HEK293 (cell line): Measurements from ENCODE around the gene RNF40.
A peak's percentile ranks its signal among the peaks of the same experiment; 100 is the strongest.

ENCODE experiments used
- CTCF ChIA-PET: fragments of 350-600 bp; formaldehyde crosslinking; extraction: SDS; loops from one replicate; lab custom pipeline; 2021; ENCODE audit warnings: antibody characterized with exemption; lab: Yijun Ruan, JAX
- POLR2A ChIA-PET: fragments of 300-600 bp; formaldehyde crosslinking; extraction: SDS; loops from one replicate; lab custom pipeline; 2020; ENCODE audit warnings: antibody characterized with exemption, inconsistent platforms; lab: Yijun Ruan, JAX
- H3K27ac ChIP-seq: fragments of 200-500 bp; sonication (Bioruptor generic); 2 replicates; pipeline ENCODE4 v1.5.1; 2014; ENCODE audit warnings: low read depth, low read length, control low read depth, inconsistent platforms; ENCODE audit errors: extremely low read depth
- H3K36me3 ChIP-seq, 2 experiments: fragments of 200-500 bp in 1 of 2; sonication (Bioruptor generic) in 1 of 2; 1 replicate in 1 of 2; 2 replicates in 1 of 2; pipeline ENCODE4 v1.5.1; 2014 to 2017; ENCODE audit warnings: inconsistent platforms in 2 of 2, low read length in 2 of 2; ENCODE audit not compliant: control insufficient read depth in 2 of 2, insufficient read depth in 1 of 2
- H3K4me1 ChIP-seq: fragments of 200-500 bp; sonication (Bioruptor generic); 2 replicates; pipeline ENCODE4 v1.5.1; 2014; ENCODE audit warnings: mild to moderate bottlenecking, low read length, inconsistent platforms; ENCODE audit not compliant: control insufficient read depth, insufficient read depth
- H3K4me3 ChIP-seq: 2 replicates; pipeline ENCODE4 v1.5.1; 2011; ENCODE audit warnings: low read depth, mild to moderate bottlenecking, control low read depth, low read length, moderate library complexity
- H3K9me3 ChIP-seq: fragments of 200-500 bp; sonication (Bioruptor generic); 2 replicates; pipeline ENCODE4 v1.5.1; 2014; ENCODE audit warnings: low read depth, low read length, inconsistent platforms; ENCODE audit not compliant: control insufficient read depth, insufficient read depth
- BCL11A ChIP-seq: fragments of 450-650 bp; formaldehyde crosslinking; IDR thresholded peaks from 2 replicates; pipeline ENCODE4 v1.5.1; 2016; ENCODE audit warnings: low read depth, missing biosample characterization, missing genetic modification characterization
- GLI4 ChIP-seq: fragments of 450-650 bp; formaldehyde crosslinking; IDR thresholded peaks from 2 replicates; pipeline ENCODE4 v1.5.1; 2016; ENCODE audit warnings: missing biosample characterization, missing genetic modification characterization
- IKZF3 ChIP-seq: fragments of 450-650 bp; IDR thresholded peaks from 2 replicates; pipeline ENCODE4 v1.5.0; 2018; ENCODE audit warnings: missing biosample characterization, mild to moderate bottlenecking, missing genetic modification characterization, moderate library complexity
- KLF8 ChIP-seq: fragments of 450-650 bp; formaldehyde crosslinking; IDR thresholded peaks from 2 replicates; pipeline ENCODE4 v1.5.1; 2016; ENCODE audit warnings: missing biosample characterization, missing genetic modification characterization
- PRDM1 ChIP-seq: fragments of 450-650 bp; formaldehyde crosslinking; IDR thresholded peaks from 2 replicates; pipeline ENCODE4; 2016; ENCODE audit warnings: missing biosample characterization, missing genetic modification characterization
- SP3 ChIP-seq: fragments of 450-650 bp; formaldehyde crosslinking; IDR thresholded peaks from 2 replicates; pipeline ENCODE4 v1.5.1; 2016; ENCODE audit warnings: missing biosample characterization, missing genetic modification characterization
- YY1 ChIP-seq: fragments of 450-650 bp; formaldehyde crosslinking; IDR thresholded peaks from 2 replicates; pipeline ENCODE4 v1.5.1; 2018; ENCODE audit warnings: missing biosample characterization, missing genetic modification characterization
- ZNF132 ChIP-seq: fragments of 450-650 bp; formaldehyde crosslinking; IDR thresholded peaks from 2 replicates; pipeline ENCODE4 v1.5.1; 2017; ENCODE audit warnings: missing biosample characterization, missing genetic modification characterization, borderline replicate concordance
- ZNF140 ChIP-seq: fragments of 450-650 bp; formaldehyde crosslinking; IDR thresholded peaks from 2 replicates; pipeline ENCODE4 v1.5.1; 2016; ENCODE audit warnings: missing biosample characterization, missing genetic modification characterization
- ZNF16 ChIP-seq: fragments of 450-650 bp; formaldehyde crosslinking; IDR thresholded peaks from 2 replicates; pipeline ENCODE4 v1.5.1; 2016; ENCODE audit warnings: low read depth, missing biosample characterization, missing genetic modification characterization
- ZNF184 ChIP-seq: fragments of 450-650 bp; IDR thresholded peaks from 2 replicates; pipeline ENCODE4 v1.5.1; 2018; ENCODE audit warnings: missing biosample characterization, mild to moderate bottlenecking, missing genetic modification characterization
- ZNF19 ChIP-seq: fragments of 450-650 bp; formaldehyde crosslinking; IDR thresholded peaks from 2 replicates; pipeline ENCODE4; 2016; ENCODE audit warnings: missing biosample characterization, missing genetic modification characterization, low read depth
- ZNF239 ChIP-seq: fragments of 450-650 bp; formaldehyde crosslinking; IDR thresholded peaks from 2 replicates; pipeline ENCODE4 v1.5.1; 2016; ENCODE audit warnings: missing biosample characterization, missing genetic modification characterization
- ZNF248 ChIP-seq: fragments of 450-650 bp; formaldehyde crosslinking; IDR thresholded peaks from 2 replicates; pipeline ENCODE4 v1.5.1; 2017; ENCODE audit warnings: missing biosample characterization, missing genetic modification characterization
- ZNF350 ChIP-seq: fragments of 450-650 bp; formaldehyde crosslinking; IDR thresholded peaks from 2 replicates; pipeline ENCODE4 v1.5.0; 2017; ENCODE audit warnings: missing biosample characterization, mild to moderate bottlenecking, missing genetic modification characterization
- ZNF37A ChIP-seq: fragments of 450-650 bp; IDR thresholded peaks from 2 replicates; pipeline ENCODE4 v1.5.1; 2018; ENCODE audit warnings: missing biosample characterization, missing genetic modification characterization
- ZNF404 ChIP-seq: fragments of 450-650 bp; formaldehyde crosslinking; IDR thresholded peaks from 2 replicates; pipeline ENCODE4 v1.5.1; 2017; ENCODE audit warnings: missing biosample characterization, missing genetic modification characterization
- ZNF473 ChIP-seq: fragments of 450-650 bp; formaldehyde crosslinking; IDR thresholded peaks from 2 replicates; pipeline ENCODE4 v1.5.1; 2017; ENCODE audit warnings: missing biosample characterization, missing genetic modification characterization
- ZNF529 ChIP-seq: fragments of 450-650 bp; formaldehyde crosslinking; IDR thresholded peaks from 2 replicates; pipeline ENCODE4 v1.5.1; 2017; ENCODE audit warnings: missing genetic modification characterization, missing biosample characterization; ENCODE audit not compliant: insufficient replicate concordance
- ZNF558 ChIP-seq: fragments of 450-650 bp; formaldehyde crosslinking; IDR thresholded peaks from 2 replicates; pipeline ENCODE4 v1.5.1; 2016; ENCODE audit warnings: missing biosample characterization, missing genetic modification characterization
- ZNF561 ChIP-seq: fragments of 450-650 bp; IDR thresholded peaks from 2 replicates; pipeline ENCODE4 v1.5.1; 2018; ENCODE audit warnings: missing biosample characterization, missing genetic modification characterization, borderline replicate concordance
- ZNF621 ChIP-seq: fragments of 450-650 bp; formaldehyde crosslinking; IDR thresholded peaks from 2 replicates; pipeline ENCODE4 v1.5.1; 2017; ENCODE audit warnings: missing biosample characterization, missing genetic modification characterization
- ZNF768 ChIP-seq: fragments of 450-650 bp; formaldehyde crosslinking; IDR thresholded peaks from 2 replicates; pipeline ENCODE4 v1.5.1; 2018; ENCODE audit warnings: missing biosample characterization, mild to moderate bottlenecking, missing genetic modification characterization
- ZNF843 ChIP-seq: fragments of 450-650 bp; formaldehyde crosslinking; IDR thresholded peaks from 2 replicates; pipeline ENCODE4 v1.5.1; 2016; ENCODE audit warnings: missing biosample characterization, missing genetic modification characterization
- TF ChIP-seq, protein P1 (sequence below): fragments of 450-650 bp; formaldehyde crosslinking; IDR thresholded peaks from 2 replicates; pipeline ENCODE4 v1.5.1; 2016; ENCODE audit warnings: missing biosample characterization, missing genetic modification characterization
- TF ChIP-seq, protein P2 (sequence below): fragments of 450-650 bp; formaldehyde crosslinking; IDR thresholded peaks from 2 replicates; pipeline ENCODE4 v1.5.0; 2017; ENCODE audit warnings: missing biosample characterization, missing genetic modification characterization, borderline replicate concordance
- TF ChIP-seq, protein P3 (sequence below): IDR thresholded peaks from 2 replicates; pipeline ENCODE4 v1.6.1; 2011; ENCODE audit warnings: mild to moderate bottlenecking, low read depth, low read length, borderline replicate concordance

Gene RNF40

DNA sequence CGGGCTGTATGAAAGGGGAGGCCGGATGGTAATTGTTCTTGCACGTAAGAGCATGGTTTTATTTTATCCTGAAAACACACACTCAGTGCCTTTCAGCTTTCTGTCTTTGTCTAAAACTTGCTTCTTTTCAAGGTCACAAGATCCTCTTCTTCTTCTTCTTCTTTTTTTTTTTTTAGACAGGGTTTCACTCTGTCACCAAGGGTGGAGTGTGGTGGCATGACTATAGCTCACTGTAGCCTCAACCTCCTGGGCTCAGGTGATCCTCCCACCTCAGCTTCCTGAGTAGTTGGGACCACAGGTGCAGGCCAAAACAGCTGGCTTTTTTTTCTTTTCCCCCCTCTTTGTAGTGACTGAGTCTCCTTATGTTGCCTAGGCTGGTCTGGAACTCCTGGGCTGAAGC lies 40.8 kb downstream of the RNF40 start (continued):
- TF ChIP-seq ZNF529 (tag by site-specific recombination), result no peak

DNA sequence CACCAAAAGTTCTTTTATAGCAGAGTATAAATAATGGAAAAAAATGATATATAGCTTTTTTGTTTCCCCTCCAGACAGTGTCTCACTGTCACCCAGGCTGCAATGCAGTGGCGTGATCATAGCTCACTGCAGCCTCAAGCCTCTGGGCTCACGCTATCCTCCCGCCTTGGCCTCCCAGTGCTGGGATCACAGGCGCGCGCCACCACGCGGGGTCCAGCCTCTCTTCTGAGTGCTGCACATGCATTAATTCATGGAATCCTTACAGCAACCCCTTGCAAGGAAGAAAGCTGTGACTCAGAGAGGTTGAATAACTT lies 42.9 kb downstream of the RNF40 start:
- Histone ChIP-seq H3K9me3 (no peaks in the 10 kb centered on the region), H3K36me3 (no peaks in the 10 kb centered on the region), H3K4me1 (no peaks in the 10 kb centered on the region), H3K27ac (peak overlapping the region; percentile 86), H3K4me3 (peak overlapping the region; percentile 74)
- TF ChIP-seq ZNF768 (tag by site-specific recombination) (0 out of 2 replicates have a peak, but pooled peaks have one; percentile 98), ZNF843 (no peak)
- POLR2A ChIA-PET, result interaction anchor here (0.5 to 5.4 kb wide), 29 partner anchors 9 to 740 kb away, joined by 3 to 132 read pairs (median 5); partner anchors contain the start of genes ALDOA, FBXL19, PHKG2 and PRR14
- CTCF ChIA-PET, result interaction anchor here (0.6 to 4.9 kb wide), 11 partner anchors 9 to 1826 kb away, joined by 3 to 30 read pairs (median 4); partner anchors contain the start of genes PRR14 and ZNF629

DNA sequence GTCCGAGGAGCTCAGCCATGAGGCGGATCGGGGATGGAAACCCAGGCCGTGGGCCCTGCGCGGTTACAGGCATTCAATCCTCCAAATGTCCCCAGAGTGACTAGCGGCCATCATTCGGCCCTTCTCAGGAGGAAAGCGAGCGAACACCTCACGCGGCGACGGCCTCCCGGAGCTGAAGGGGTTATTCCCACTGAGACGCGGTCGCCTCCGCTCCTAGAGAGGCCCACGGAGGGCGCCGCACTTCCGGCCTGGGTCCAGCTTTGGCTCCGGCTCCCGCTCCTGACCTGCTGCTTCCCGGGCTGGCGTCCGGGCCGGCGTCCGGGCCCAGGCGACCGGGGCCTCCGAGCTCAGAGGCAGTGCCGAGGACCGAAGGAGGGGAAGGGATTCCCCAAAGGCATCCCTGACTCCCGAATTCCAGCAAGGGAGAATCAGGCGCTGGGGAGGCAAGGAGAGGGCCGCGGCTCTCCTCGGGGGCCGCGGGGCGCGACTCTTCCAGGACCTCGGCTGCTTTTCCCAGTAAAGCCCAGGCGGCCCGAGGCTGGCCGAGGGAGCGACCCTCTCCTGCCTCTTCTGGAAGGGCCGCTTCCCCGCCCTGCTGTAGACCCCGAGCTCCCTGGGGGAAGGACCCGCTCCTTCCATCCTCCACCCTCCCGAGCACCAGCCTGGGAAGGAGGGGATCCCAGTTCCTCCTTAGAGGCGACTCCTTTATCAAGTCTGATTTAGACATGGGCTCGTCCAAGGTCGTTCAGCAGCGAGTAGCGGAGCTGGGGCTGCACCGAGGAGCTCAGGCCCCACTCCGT lies 43.4 kb downstream of the RNF40 start:
- peak overlapping the region; percentile 74 for H3K4me3 ChIP-seq
- ChIA-PET POLR2A (interaction anchor here (0.5 to 5.4 kb wide), 32 partner anchors 8 to 740 kb away, joined by 3 to 132 read pairs (median 4); partner anchors contain the start of genes ALDOA, FBXL19, PHKG2 and PRR14), CTCF (interaction anchor here (0.6 to 4.9 kb wide), 14 partner anchors 8 to 1827 kb away, joined by 3 to 30 read pairs (median 4); partner anchors contain the start of genes PRR14 and ZNF629)
- H3K36me3 ChIP-seq, result no peaks in the 10 kb centered on the region
- H3K4me1 ChIP-seq, result no peaks in the 10 kb centered on the region
- H3K9me3 ChIP-seq, result no peaks in the 10 kb centered on the region
- H3K27ac ChIP-seq, result peak overlapping the region; percentile 86
- TF ChIP-seq PRDM1, result no peak
- TF ChIP-seq ZNF239 (tag by site-specific recombination), result no peak
- no peak for TF ChIP-seq ZNF16 (tag by site-specific recombination)
- TF ChIP-seq ZNF561 (tag by site-specific recombination), result peak; percentile 98
- TF ChIP-seq ZNF350 (tag by site-specific recombination), result no peak
- TF ChIP-seq YY1 (tag by site-specific recombination), result peak; percentile 88
- TF ChIP-seq ZNF19, result no peak
- TF ChIP-seq ZNF140 (tag by site-specific recombination), result no peak
- peak; percentile 77 for TF ChIP-seq KLF8 (tag by site-specific recombination)
- peak; percentile 39; the same call in 1 of the 2 replicates for TF ChIP-seq BCL11A (tag by site-specific recombination)
- peak; percentile 49 for TF ChIP-seq SP3 (tag by site-specific recombination)
- TF ChIP-seq, protein P1, sequence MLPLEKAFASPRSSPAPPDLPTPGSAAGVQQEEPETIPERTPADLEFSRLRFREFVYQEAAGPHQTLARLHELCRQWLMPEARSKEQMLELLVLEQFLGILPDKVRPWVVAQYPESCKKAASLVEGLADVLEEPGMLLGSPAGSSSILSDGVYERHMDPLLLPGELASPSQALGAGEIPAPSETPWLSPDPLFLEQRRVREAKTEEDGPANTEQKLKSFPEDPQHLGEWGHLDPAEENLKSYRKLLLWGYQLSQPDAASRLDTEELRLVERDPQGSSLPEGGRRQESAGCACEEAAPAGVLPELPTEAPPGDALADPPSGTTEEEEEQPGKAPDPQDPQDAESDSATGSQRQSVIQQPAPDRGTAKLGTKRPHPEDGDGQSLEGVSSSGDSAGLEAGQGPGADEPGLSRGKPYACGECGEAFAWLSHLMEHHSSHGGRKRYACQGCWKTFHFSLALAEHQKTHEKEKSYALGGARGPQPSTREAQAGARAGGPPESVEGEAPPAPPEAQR, result no peak
- no peak for TF ChIP-seq GLI4 (tag by site-specific recombination)
- no peak; the same call in 1 of the 2 replicates for TF ChIP-seq ZNF768 (tag by site-specific recombination)
- peak; percentile 44; the same call in 1 of the 2 replicates for TF ChIP-seq ZNF184
- TF ChIP-seq IKZF3 (tag by site-specific recombination), result peak; percentile 97
- TF ChIP-seq, protein P2, sequence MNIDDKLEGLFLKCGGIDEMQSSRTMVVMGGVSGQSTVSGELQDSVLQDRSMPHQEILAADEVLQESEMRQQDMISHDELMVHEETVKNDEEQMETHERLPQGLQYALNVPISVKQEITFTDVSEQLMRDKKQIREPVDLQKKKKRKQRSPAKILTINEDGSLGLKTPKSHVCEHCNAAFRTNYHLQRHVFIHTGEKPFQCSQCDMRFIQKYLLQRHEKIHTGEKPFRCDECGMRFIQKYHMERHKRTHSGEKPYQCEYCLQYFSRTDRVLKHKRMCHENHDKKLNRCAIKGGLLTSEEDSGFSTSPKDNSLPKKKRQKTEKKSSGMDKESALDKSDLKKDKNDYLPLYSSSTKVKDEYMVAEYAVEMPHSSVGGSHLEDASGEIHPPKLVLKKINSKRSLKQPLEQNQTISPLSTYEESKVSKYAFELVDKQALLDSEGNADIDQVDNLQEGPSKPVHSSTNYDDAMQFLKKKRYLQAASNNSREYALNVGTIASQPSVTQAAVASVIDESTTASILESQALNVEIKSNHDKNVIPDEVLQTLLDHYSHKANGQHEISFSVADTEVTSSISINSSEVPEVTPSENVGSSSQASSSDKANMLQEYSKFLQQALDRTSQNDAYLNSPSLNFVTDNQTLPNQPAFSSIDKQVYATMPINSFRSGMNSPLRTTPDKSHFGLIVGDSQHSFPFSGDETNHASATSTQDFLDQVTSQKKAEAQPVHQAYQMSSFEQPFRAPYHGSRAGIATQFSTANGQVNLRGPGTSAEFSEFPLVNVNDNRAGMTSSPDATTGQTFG (tag by site-specific recombination), result no peak
- TF ChIP-seq, protein P3, sequence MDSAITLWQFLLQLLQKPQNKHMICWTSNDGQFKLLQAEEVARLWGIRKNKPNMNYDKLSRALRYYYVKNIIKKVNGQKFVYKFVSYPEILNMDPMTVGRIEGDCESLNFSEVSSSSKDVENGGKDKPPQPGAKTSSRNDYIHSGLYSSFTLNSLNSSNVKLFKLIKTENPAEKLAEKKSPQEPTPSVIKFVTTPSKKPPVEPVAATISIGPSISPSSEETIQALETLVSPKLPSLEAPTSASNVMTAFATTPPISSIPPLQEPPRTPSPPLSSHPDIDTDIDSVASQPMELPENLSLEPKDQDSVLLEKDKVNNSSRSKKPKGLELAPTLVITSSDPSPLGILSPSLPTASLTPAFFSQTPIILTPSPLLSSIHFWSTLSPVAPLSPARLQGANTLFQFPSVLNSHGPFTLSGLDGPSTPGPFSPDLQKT, result peak; percentile 75; the same call in 1 of the 2 replicates
- no peak for TF ChIP-seq ZNF473 (tag by site-specific recombination)
- no peak for TF ChIP-seq ZNF558 (tag by site-specific recombination)
- TF ChIP-seq ZNF248 (tag by site-specific recombination), result no peak
- TF ChIP-seq ZNF132, result no peak
- no peak for TF ChIP-seq ZNF621 (tag by site-specific recombination)
- no peak for TF ChIP-seq ZNF404 (tag by site-specific recombination)
- no peak for TF ChIP-seq ZNF37A (tag by site-specific recombination)
